Measurements from ENCODE around the gene TEX2. TPM values are rescaled to one million over a fixed set of nuclear protein-coding genes. Genes with fewer than 3 reads are reported as not detected.

TEX2 gene
- total and polyA plus RNA-seq, 2 experiments from 2014 or later: 7.5 to 17.7 TPM

- ATAC-seq: no peak
These were observed 160.3 kb downstream of the TEX2 start for GRCh38 chr17:64102627-64103390.

More at GRCh38 chr17:64102627-64103390, 160.3 kb downstream of the TEX2 start:
- Mint-ChIP-seq H3K4me3 (no peak overlapping the region), H3K36me3 (ENCODE audit: low read depth) (no peaks in the 10 kb centered on the region), H3K27ac (no peak overlapping the region), H3K27me3 (ENCODE audit: insufficient read depth, low read depth, poor library complexity) (peaks cover 6% of the 10 kb centered on the region), H3K4me1 (no peaks in the 10 kb centered on the region), H3K9me3 (no peaks in the 10 kb centered on the region)
- Histone ChIP-seq H3K27ac (ENCODE audit: low read depth) (no peak overlapping the region), H4K20me1 (replicated peaks; ENCODE audit: insufficient read depth) (no peaks in the 10 kb centered on the region), H3K9me2 (ENCODE audit: insufficient read depth) (no peaks in the 10 kb centered on the region), H3K79me2 (replicated peaks; ENCODE audit: insufficient read depth) (no peaks in the 10 kb centered on the region), H3K27me3 (ENCODE audit: insufficient read depth) (no peaks in the 10 kb centered on the region), H3K4me2 (no peak overlapping the region), H3K36me3 (ENCODE audit: insufficient read depth) (no peaks in the 10 kb centered on the region), H3K4me1 (ENCODE audit: insufficient read depth) (no peaks in the 10 kb centered on the region), H3K4me3 (no peak overlapping the region), H2AFZ (no peak overlapping the region), H3F3A (replicated peaks; ENCODE audit: low read depth) (no peaks in the 10 kb centered on the region)
- TF ChIP-seq, protein P1, sequence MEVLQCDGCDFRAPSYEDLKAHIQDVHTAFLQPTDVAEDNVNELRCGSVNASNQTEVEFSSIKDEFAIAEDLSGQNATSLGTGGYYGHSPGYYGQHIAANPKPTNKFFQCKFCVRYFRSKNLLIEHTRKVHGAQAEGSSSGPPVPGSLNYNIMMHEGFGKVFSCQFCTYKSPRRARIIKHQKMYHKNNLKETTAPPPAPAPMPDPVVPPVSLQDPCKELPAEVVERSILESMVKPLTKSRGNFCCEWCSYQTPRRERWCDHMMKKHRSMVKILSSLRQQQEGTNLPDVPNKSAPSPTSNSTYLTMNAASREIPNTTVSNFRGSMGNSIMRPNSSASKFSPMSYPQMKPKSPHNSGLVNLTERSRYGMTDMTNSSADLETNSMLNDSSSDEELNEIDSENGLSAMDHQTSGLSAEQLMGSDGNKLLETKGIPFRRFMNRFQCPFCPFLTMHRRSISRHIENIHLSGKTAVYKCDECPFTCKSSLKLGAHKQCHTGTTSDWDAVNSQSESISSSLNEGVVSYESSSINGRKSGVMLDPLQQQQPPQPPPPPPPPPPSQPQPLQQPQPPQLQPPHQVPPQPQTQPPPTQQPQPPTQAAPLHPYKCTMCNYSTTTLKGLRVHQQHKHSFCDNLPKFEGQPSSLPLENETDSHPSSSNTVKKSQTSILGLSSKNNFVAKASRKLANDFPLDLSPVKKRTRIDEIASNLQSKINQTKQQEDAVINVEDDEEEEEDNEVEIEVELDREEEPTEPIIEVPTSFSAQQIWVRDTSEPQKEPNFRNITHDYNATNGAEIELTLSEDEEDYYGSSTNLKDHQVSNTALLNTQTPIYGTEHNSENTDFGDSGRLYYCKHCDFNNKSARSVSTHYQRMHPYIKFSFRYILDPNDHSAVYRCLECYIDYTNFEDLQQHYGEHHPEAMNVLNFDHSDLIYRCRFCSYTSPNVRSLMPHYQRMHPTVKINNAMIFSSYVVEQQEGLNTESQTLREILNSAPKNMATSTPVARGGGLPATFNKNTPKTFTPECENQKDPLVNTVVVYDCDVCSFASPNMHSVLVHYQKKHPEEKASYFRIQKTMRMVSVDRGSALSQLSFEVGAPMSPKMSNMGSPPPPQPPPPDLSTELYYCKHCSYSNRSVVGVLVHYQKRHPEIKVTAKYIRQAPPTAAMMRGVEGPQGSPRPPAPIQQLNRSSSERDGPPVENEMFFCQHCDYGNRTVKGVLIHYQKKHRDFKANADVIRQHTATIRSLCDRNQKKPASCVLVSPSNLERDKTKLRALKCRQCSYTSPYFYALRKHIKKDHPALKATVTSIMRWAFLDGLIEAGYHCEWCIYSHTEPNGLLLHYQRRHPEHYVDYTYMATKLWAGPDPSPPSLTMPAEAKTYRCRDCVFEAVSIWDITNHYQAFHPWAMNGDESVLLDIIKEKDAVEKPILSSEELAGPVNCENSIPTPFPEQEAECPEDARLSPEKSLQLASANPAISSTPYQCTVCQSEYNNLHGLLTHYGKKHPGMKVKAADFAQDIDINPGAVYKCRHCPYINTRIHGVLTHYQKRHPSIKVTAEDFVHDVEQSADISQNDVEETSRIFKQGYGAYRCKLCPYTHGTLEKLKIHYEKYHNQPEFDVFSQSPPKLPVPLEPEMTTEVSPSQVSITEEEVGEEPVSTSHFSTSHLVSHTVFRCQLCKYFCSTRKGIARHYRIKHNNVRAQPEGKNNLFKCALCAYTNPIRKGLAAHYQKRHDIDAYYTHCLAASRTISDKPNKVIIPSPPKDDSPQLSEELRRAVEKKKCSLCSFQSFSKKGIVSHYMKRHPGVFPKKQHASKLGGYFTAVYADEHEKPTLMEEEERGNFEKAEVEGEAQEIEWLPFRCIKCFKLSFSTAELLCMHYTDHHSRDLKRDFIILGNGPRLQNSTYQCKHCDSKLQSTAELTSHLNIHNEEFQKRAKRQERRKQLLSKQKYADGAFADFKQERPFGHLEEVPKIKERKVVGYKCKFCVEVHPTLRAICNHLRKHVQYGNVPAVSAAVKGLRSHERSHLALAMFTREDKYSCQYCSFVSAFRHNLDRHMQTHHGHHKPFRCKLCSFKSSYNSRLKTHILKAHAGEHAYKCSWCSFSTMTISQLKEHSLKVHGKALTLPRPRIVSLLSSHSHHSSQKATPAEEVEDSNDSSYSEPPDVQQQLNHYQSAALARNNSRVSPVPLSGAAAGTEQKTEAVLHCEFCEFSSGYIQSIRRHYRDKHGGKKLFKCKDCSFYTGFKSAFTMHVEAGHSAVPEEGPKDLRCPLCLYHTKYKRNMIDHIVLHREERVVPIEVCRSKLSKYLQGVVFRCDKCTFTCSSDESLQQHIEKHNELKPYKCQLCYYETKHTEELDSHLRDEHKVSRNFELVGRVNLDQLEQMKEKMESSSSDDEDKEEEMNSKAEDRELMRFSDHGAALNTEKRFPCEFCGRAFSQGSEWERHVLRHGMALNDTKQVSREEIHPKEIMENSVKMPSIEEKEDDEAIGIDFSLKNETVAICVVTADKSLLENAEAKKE (CRISPR knock-in tag; IDR thresholded peaks at IDR 0.05): no peak
- TF ChIP-seq POLR2AphosphoS5 (IDR thresholded peaks at IDR 0.05; ENCODE audit: low read depth) (no peak), JUNB (IDR thresholded peaks at IDR 0.05; ENCODE audit: unreplicated experiment) (no peak), NANOG (IDR thresholded peaks at IDR 0.05; ENCODE audit: borderline replicate concordance) (no peak), EZH2phosphoT487 (IDR thresholded peaks at IDR 0.05; ENCODE audit: unreplicated experiment) (no peak), EZH2 (IDR thresholded peaks at IDR 0.05; ENCODE audit: low read depth, unreplicated experiment) (no peak), ZNF114 (CRISPR knock-in tag; IDR thresholded peaks at IDR 0.05) (no peak), ETS1 (IDR thresholded peaks at IDR 0.05) (no peak), STAT1 (IDR thresholded peaks at IDR 0.05; ENCODE audit: unreplicated experiment) (no peak), REST (IDR thresholded peaks at IDR 0.05; ENCODE audit: unreplicated experiment) (no peak), ZNF331 (CRISPR knock-in tag; IDR thresholded peaks at IDR 0.05; ENCODE audit: low read depth) (no peak), CTCF (conservative IDR thresholded peaks at IDR 0.05; ENCODE audit: low read depth in 2 of 2) (no peak)
- no peak for DNase-seq (ENCODE audit: low spot score)
